SK-N-SH treated with all-trans-retinoic acid at 6 μM for 48 hours (cell line): ENCODE measurements around the gene ZBTB7A.

Source experiments
- ATAC-seq: fragments of 200-7000 bp; cut with Tn5 transposase; 3 replicates; pipeline ENCODE4 v1.9.1; 2020; ENCODE audit warnings: mild to moderate bottlenecking, moderate library complexity
- ARNTL ChIP-seq: fragments of 450-650 bp; formaldehyde crosslinking; IDR thresholded peaks from 2 replicates; pipeline ENCODE4 v1.5.0; 2020; ENCODE audit warnings: low read depth, mild to moderate bottlenecking, moderate library complexity, borderline replicate concordance
- BACH2 ChIP-seq: fragments of 250-450 bp; sonication (Bioruptor Pico); IDR thresholded peaks from 2 replicates; pipeline ENCODE4 v1.9.0; 2021; ENCODE audit warnings: mild to moderate bottlenecking, borderline replicate concordance
- CSDC2 ChIP-seq: fragments of 250-450 bp; sonication (Bioruptor Pico); IDR thresholded peaks from 2 replicates; pipeline ENCODE4 v1.5.0; 2020; ENCODE audit warnings: mild to moderate bottlenecking, moderate library complexity
- CSRNP3 ChIP-seq: fragments of 250-450 bp; sonication (Bioruptor Pico); IDR thresholded peaks from 2 replicates; pipeline ENCODE4 v1.5.1; 2021; ENCODE audit warnings: mild to moderate bottlenecking, moderate library complexity
- ESRRG ChIP-seq: fragments of 250-450 bp; sonication (Bioruptor Pico); IDR thresholded peaks from 2 replicates; pipeline ENCODE4 v1.6.1; 2021; ENCODE audit warnings: mild to moderate bottlenecking
- GLIS3 ChIP-seq: fragments of 250-450 bp; sonication (Bioruptor Pico); IDR thresholded peaks from 2 replicates; pipeline ENCODE4 v1.5.0; 2020; ENCODE audit warnings: mild to moderate bottlenecking, moderate library complexity
- ISL1 ChIP-seq: fragments of 250-450 bp; sonication (Bioruptor Pico); IDR thresholded peaks from 2 replicates; pipeline ENCODE4 v2.1.2; 2022; ENCODE audit warnings: mild to moderate bottlenecking, moderate library complexity
- OSR1 ChIP-seq: fragments of 250-450 bp; sonication (Bioruptor Pico); IDR thresholded peaks from 2 replicates; pipeline ENCODE4 v1.8.0; 2022; ENCODE audit warnings: moderate library complexity, mild to moderate bottlenecking, inconsistent platforms
- PATZ1 ChIP-seq: fragments of 250-450 bp; sonication (Bioruptor Pico); IDR thresholded peaks from 2 replicates; pipeline ENCODE4 v1.8.0; 2020; ENCODE audit warnings: mild to moderate bottlenecking, moderate library complexity, borderline replicate concordance
- POU6F1 ChIP-seq: fragments of 250-450 bp; sonication (Bioruptor Pico); IDR thresholded peaks from 2 replicates; pipeline ENCODE4 v1.8.0; 2021; ENCODE audit warnings: low read depth, mild to moderate bottlenecking, moderate library complexity, borderline replicate concordance
- PPARA ChIP-seq: fragments of 250-450 bp; sonication (Bioruptor Pico); IDR thresholded peaks from 2 replicates; pipeline ENCODE4 v1.5.0; 2020; ENCODE audit warnings: mild to moderate bottlenecking, borderline replicate concordance
- RARB ChIP-seq: fragments of 250-450 bp; sonication (Bioruptor Pico); IDR thresholded peaks from 2 replicates; pipeline ENCODE4 v1.8.0; 2021; ENCODE audit warnings: mild to moderate bottlenecking, moderate library complexity
- SNAI2 ChIP-seq: fragments of 250-450 bp; sonication (Bioruptor Pico); IDR thresholded peaks from 2 replicates; pipeline ENCODE4 v1.5.0; 2020; ENCODE audit warnings: mild to moderate bottlenecking, moderate library complexity
- TCF4 ChIP-seq: fragments of 250-450 bp; sonication (Bioruptor Pico); IDR thresholded peaks from 2 replicates; pipeline ENCODE4 v1.8.0; 2021; ENCODE audit warnings: mild to moderate bottlenecking, moderate library complexity, borderline replicate concordance
- TOX ChIP-seq: fragments of 250-450 bp; sonication (Bioruptor Pico); IDR thresholded peaks from 2 replicates; pipeline ENCODE4 v1.8.0; 2021; ENCODE audit warnings: mild to moderate bottlenecking, moderate library complexity, borderline replicate concordance
- TSHZ2 ChIP-seq: fragments of 250-450 bp; sonication (Bioruptor Pico); IDR thresholded peaks from 2 replicates; pipeline ENCODE4 v1.5.0; 2020; ENCODE audit warnings: mild to moderate bottlenecking, moderate library complexity
- ZC3H10 ChIP-seq: fragments of 250-450 bp; sonication (Bioruptor Pico); IDR thresholded peaks from 2 replicates; pipeline ENCODE4 v1.5.1; 2021; ENCODE audit warnings: mild to moderate bottlenecking, moderate library complexity
- ZFP3 ChIP-seq: fragments of 250-450 bp; sonication (Bioruptor Pico); IDR thresholded peaks from 2 replicates; pipeline ENCODE4 v1.5.0; 2020; ENCODE audit warnings: mild to moderate bottlenecking, moderate library complexity
- ZNF565 ChIP-seq: fragments of 450-650 bp; formaldehyde crosslinking; conservative IDR thresholded peaks from 2 replicates; pipeline ENCODE4 v1.5.0; 2020; ENCODE audit warnings: low read depth, mild to moderate bottlenecking, moderate library complexity
- ZNF70 ChIP-seq: fragments of 450-650 bp; formaldehyde crosslinking; IDR thresholded peaks from 2 replicates; pipeline ENCODE4 v1.5.0; 2020; ENCODE audit warnings: mild to moderate bottlenecking, moderate library complexity
- ZNF8 ChIP-seq: fragments of 450-650 bp; formaldehyde crosslinking; IDR thresholded peaks from 2 replicates; pipeline ENCODE4 v1.5.0; 2020; ENCODE audit warnings: mild to moderate bottlenecking, moderate library complexity

ZBTB7A gene

GRCh38 chr19:4090356-4091220 is 23.9 kb upstream of the ZBTB7A start:
- ATAC-seq: no peak
- no peak for TF ChIP-seq ZNF70
- TF ChIP-seq POU6F1: no peak
- TF ChIP-seq ISL1 (CRISPR knock-in tag): no peak
- TF ChIP-seq ZNF8 (CRISPR knock-in tag): no peak
- no peak for TF ChIP-seq ZNF565 (CRISPR knock-in tag)
- no peak for TF ChIP-seq CSDC2 (CRISPR knock-in tag)
- TF ChIP-seq TCF4: no peak
- no peak for TF ChIP-seq ARNTL (CRISPR knock-in tag)
- TF ChIP-seq PATZ1 (CRISPR knock-in tag): no peak
- no peak for TF ChIP-seq TSHZ2 (CRISPR knock-in tag)
- no peak for TF ChIP-seq PPARA
- TF ChIP-seq SNAI2 (CRISPR knock-in tag): no peak
- TF ChIP-seq GLIS3 (CRISPR knock-in tag): no peak
- no peak for TF ChIP-seq ESRRG (CRISPR knock-in tag)

- TF ChIP-seq PATZ1 (CRISPR knock-in tag): no peak
- no peak for TF ChIP-seq GLIS3 (CRISPR knock-in tag)
- no peak for TF ChIP-seq ZNF565 (CRISPR knock-in tag)
- TF ChIP-seq ISL1 (CRISPR knock-in tag): no peak
- TF ChIP-seq ZFP3 (CRISPR knock-in tag): no peak
- no peak for TF ChIP-seq SNAI2 (CRISPR knock-in tag)
- TF ChIP-seq ZC3H10 (CRISPR knock-in tag): no peak
- TF ChIP-seq CSDC2 (CRISPR knock-in tag): no peak
- TF ChIP-seq ESRRG (CRISPR knock-in tag): no peak
- TF ChIP-seq PPARA: no peak
- TF ChIP-seq POU6F1: no peak
- no peak for TF ChIP-seq TOX (CRISPR knock-in tag)
- TF ChIP-seq TSHZ2 (CRISPR knock-in tag): no peak
- no peak for TF ChIP-seq ARNTL (CRISPR knock-in tag)
- no peak for TF ChIP-seq RARB (CRISPR knock-in tag)
- no peak for TF ChIP-seq CSRNP3
- no peak for TF ChIP-seq ZNF8 (CRISPR knock-in tag)
- TF ChIP-seq OSR1 (CRISPR knock-in tag): no peak
- no peak for TF ChIP-seq BACH2 (CRISPR knock-in tag)
- TF ChIP-seq, all 23 proteins: peak for 0
- ATAC-seq: no peak
These were observed 23.2 kb upstream of the ZBTB7A start for GRCh38 chr19:4089946-4090345.
